Measurements from ENCODE around the gene IL22RA2. TPM values are rescaled to one million over a fixed set of nuclear protein-coding genes. Genes with fewer than 3 reads are reported as not detected.
A peak's percentile ranks its signal among the peaks of the same experiment; 100 is the strongest.

The IL22RA2 gene
- total and polyA plus RNA-seq, 2 experiments from 2014 or later = not detected

GRCh38 chr6:137188855-137189254, 15.4 kb upstream of the IL22RA2 start:
- no peak for TF ChIP-seq CTCF (IDR thresholded peaks at IDR 0.05; ENCODE audit: low read depth, low read length)
- Histone ChIP-seq H3K4me1 (ENCODE audit: low read depth) (no peaks in the 10 kb centered on the region), H3K9me3 (ENCODE audit: low read depth) (peaks cover 3% of the 10 kb centered on the region), H3K27me3 (no peaks in the 10 kb centered on the region), H3K4me3 (no peak overlapping the region), H3K36me3 (no peaks in the 10 kb centered on the region), H3K27ac (no peak overlapping the region)
- DNase-seq (ENCODE audit: low read depth in 1 of 2, low spot score in 1 of 2) = peak in 1 of 2 donors; percentile 7

GRCh38 chr6:137185290-137185689, 11.8 kb upstream of the IL22RA2 start:
- Histone ChIP-seq H3K4me1 (ENCODE audit: low read depth) (no peaks in the 10 kb centered on the region), H3K9me3 (ENCODE audit: low read depth) (peaks cover 6% of the 10 kb centered on the region), H3K36me3 (no peaks in the 10 kb centered on the region), H3K27me3 (no peaks in the 10 kb centered on the region), H3K4me3 (no peak overlapping the region), H3K27ac (no peak overlapping the region)
- no peak for DNase-seq (ENCODE audit: low read depth in 1 of 2, low spot score in 1 of 2)
- no peak for TF ChIP-seq CTCF (IDR thresholded peaks at IDR 0.05; ENCODE audit: low read depth, low read length)

- Histone ChIP-seq H3K4me3 (no peak overlapping the region), H3K36me3 (no peaks in the 10 kb centered on the region), H3K27ac (no peak overlapping the region), H3K9me3 (ENCODE audit: low read depth) (peaks cover 3% of the 10 kb centered on the region), H3K4me1 (ENCODE audit: low read depth) (no peaks in the 10 kb centered on the region), H3K27me3 (no peaks in the 10 kb centered on the region)
- no peak for TF ChIP-seq CTCF (IDR thresholded peaks at IDR 0.05; ENCODE audit: low read depth, low read length)
- DNase-seq (ENCODE audit: low read depth in 1 of 2, low spot score in 1 of 2) = no peak
Observed at GRCh38 chr6:137182654-137183073, 9.2 kb upstream of the IL22RA2 start.

GRCh38 chr6:137181891-137182653, 8.6 kb upstream of the IL22RA2 start:
- peaks cover 3% of the 10 kb centered on the region for H3K9me3 ChIP-seq (ENCODE audit: low read depth)
- no peak for TF ChIP-seq CTCF (IDR thresholded peaks at IDR 0.05; ENCODE audit: low read depth, low read length)
- no peaks in the 10 kb centered on the region for H3K36me3 ChIP-seq
- H3K27me3 ChIP-seq = no peaks in the 10 kb centered on the region
- H3K4me3 ChIP-seq = no peak overlapping the region
- H3K4me1 ChIP-seq (ENCODE audit: low read depth) = no peaks in the 10 kb centered on the region
- no peak overlapping the region for H3K27ac ChIP-seq
- DNase-seq (ENCODE audit: low read depth in 1 of 2, low spot score in 1 of 2) = no peak

- H3K27ac ChIP-seq = no peak overlapping the region
- no peak for TF ChIP-seq CTCF (IDR thresholded peaks at IDR 0.05; ENCODE audit: low read depth, low read length)
- H3K9me3 ChIP-seq (ENCODE audit: low read depth) = peaks cover 3% of the 10 kb centered on the region
- no peak overlapping the region for H3K4me3 ChIP-seq
- no peaks in the 10 kb centered on the region for H3K4me1 ChIP-seq (ENCODE audit: low read depth)
- no peaks in the 10 kb centered on the region for H3K36me3 ChIP-seq
- DNase-seq (ENCODE audit: low read depth in 1 of 2, low spot score in 1 of 2) = no peak
- H3K27me3 ChIP-seq = no peaks in the 10 kb centered on the region
Observed at GRCh38 chr6:137177611-137178010, 4.2 kb upstream of the IL22RA2 start.

Measured in cardiac muscle cell (in vitro differentiated cells and primary cell).